Peyer's patch (tissue), 4 donors: ENCODE data around the gene CKS1B.
A peak's percentile ranks its signal among the peaks of the same experiment; 100 is the strongest.

ENCODE experiments used
- POLR2A ChIP-seq, 2 donors: fragments of 450-650 bp; IDR thresholded peaks; one replicate each; pipeline ENCODE4 v1.5.1; 2017; ENCODE audit warnings: antibody characterized with exemption in 2 of 2, mild to moderate bottlenecking in 2 of 2, moderate library complexity in 2 of 2
- TF ChIP-seq, protein P1 (sequence below), 6 experiments: fragments of 450-650 bp in 4 of 6; fragments of 200-600 bp in 2 of 6; sonication (generic) in 1 of 6; IDR thresholded peaks; one replicate each; pipeline ENCODE4 v1.5.1; 2017 to 2019; ENCODE audit warnings: antibody characterized with exemption in 6 of 6, mild to moderate bottlenecking in 3 of 6, moderate library complexity in 1 of 6

- TF ChIP-seq, protein P1, sequence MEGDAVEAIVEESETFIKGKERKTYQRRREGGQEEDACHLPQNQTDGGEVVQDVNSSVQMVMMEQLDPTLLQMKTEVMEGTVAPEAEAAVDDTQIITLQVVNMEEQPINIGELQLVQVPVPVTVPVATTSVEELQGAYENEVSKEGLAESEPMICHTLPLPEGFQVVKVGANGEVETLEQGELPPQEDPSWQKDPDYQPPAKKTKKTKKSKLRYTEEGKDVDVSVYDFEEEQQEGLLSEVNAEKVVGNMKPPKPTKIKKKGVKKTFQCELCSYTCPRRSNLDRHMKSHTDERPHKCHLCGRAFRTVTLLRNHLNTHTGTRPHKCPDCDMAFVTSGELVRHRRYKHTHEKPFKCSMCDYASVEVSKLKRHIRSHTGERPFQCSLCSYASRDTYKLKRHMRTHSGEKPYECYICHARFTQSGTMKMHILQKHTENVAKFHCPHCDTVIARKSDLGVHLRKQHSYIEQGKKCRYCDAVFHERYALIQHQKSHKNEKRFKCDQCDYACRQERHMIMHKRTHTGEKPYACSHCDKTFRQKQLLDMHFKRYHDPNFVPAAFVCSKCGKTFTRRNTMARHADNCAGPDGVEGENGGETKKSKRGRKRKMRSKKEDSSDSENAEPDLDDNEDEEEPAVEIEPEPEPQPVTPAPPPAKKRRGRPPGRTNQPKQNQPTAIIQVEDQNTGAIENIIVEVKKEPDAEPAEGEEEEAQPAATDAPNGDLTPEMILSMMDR (IDR thresholded peaks at IDR 0.05) = no peak
- TF ChIP-seq POLR2A (IDR thresholded peaks at IDR 0.05) = peak in 1 of 2 donors; percentile 79
These were observed 3.7 kb upstream of the CKS1B start, which contains the start of gene SHC1 for GRCh38 chr1:154970631-154971340.
